K562 (cell line): Measurements from ENCODE around the gene LBR. TPM values are rescaled to one million over a fixed set of nuclear protein-coding genes. Genes with fewer than 3 reads are reported as not detected.

Source experiments
- ATAC-seq: fragments of 200-7000 bp; cut with Tn5 transposase; 3 replicates; pipeline ENCODE4 v1.9.1; 2020; ENCODE audit warnings: moderate library complexity
- BruUV-seq: library from RNA; stranded (reverse); fragments of 400-500 nt; replicated peaks from 2 replicates; lab custom pipeline; 2021; lab: Mats Ljungman, UMichigan
- CTCF ChIA-PET: fragments of 300-600 bp; formaldehyde crosslinking; extraction: SDS; loops from one replicate; lab custom pipeline; 2021; ENCODE audit warnings: low intra/inter-chr PET ratio; lab: Yijun Ruan, JAX
- POLR2A ChIA-PET: fragments of 300-600, 350-650 bp; sonication (Branson Sonifier 250); formaldehyde crosslinking; extraction: SDS; loops from one replicate; lab custom pipeline; 2021; ENCODE audit warnings: antibody characterized with exemption, inconsistent platforms; lab: Yijun Ruan, JAX
- DNase-seq, 4 experiments: peaks; one replicate each; pipeline versions ENCODE4 v3.0.0 to v3.0.0-alpha.2; 2011 to 2018; ENCODE audit warnings: low spot score in 3 of 4, mixed read lengths in 3 of 4; ENCODE audit errors: extremely low read depth in 1 of 4
- FAIRE-seq: peaks from 2 replicates; lab custom pipeline; 2011; peaks lifted over from hg19 to GRCh38; lab: Jason Lieb, UNC
- H2AFZ ChIP-seq: 2 replicates; pipeline ENCODE4 v1.6.0; 2011; ENCODE audit warnings: low read depth, low read length, control low read depth, inconsistent platforms
- H3K27ac ChIP-seq: fragments of 200-600 bp; 3 replicates; pipeline ENCODE4 v1.8.0; 2011; ENCODE audit warnings: low read depth, mild to moderate bottlenecking, control low read depth, inconsistent platforms, low read length, moderate library complexity, mixed read lengths; ENCODE audit errors: extremely low read depth
- H3K27me3 ChIP-seq, 2 experiments: fragments of 300-600 bp in 1 of 2; 2 replicates in 1 of 2; 3 replicates in 1 of 2; pipeline versions ENCODE4 v1.6.0 to v1.8.0; 2011; ENCODE audit warnings: inconsistent platforms in 2 of 2, low read length in 2 of 2, mild to moderate bottlenecking in 1 of 2, mixed read lengths in 1 of 2, moderate library complexity in 1 of 2; ENCODE audit not compliant: control insufficient read depth in 2 of 2, insufficient read depth in 2 of 2
- H3K36me3 ChIP-seq: fragments of 300-600 bp; 3 replicates; pipeline ENCODE4 v1.8.0; 2011; ENCODE audit warnings: mild to moderate bottlenecking, low read length, inconsistent platforms; ENCODE audit not compliant: control insufficient read depth, insufficient read depth
- H3K4me1 ChIP-seq, 2 experiments: fragments of 200-600 bp in 1 of 2; replicated peaks in 1 of 2; 2 replicates in 1 of 2; 3 replicates in 1 of 2; pipeline versions ENCODE4 v1.5.1 to v1.8.0; 2011; ENCODE audit warnings: inconsistent platforms in 2 of 2, low read length in 2 of 2, mild to moderate bottlenecking in 1 of 2, mixed read lengths in 1 of 2, moderate library complexity in 1 of 2; ENCODE audit not compliant: control insufficient read depth in 2 of 2, insufficient read depth in 2 of 2
- H3K4me2 ChIP-seq: 2 replicates; pipeline ENCODE4 v1.6.1; 2011; ENCODE audit warnings: low read length, control low read depth, inconsistent platforms, mixed read lengths; ENCODE audit not compliant: insufficient read depth
- H3K4me3 ChIP-seq: fragments of 200-600 bp; sonication (generic), shearing (Covaris generic); 2 replicates; pipeline ENCODE4 v1.5.1; 2016; ENCODE audit warnings: control low read depth, inconsistent platforms
- H3K79me2 ChIP-seq: fragments of 200-600 bp; 3 replicates; pipeline ENCODE4 v1.8.0; 2011; ENCODE audit warnings: low read length, inconsistent platforms; ENCODE audit not compliant: control insufficient read depth, insufficient read depth
- H3K9ac ChIP-seq, 2 experiments: 2 replicates each; pipeline versions ENCODE4 v1.6.0 to v1.6.1; 2011; ENCODE audit warnings: low read depth in 2 of 2, low read length in 2 of 2, control low read depth in 1 of 2, inconsistent platforms in 1 of 2, mild to moderate bottlenecking in 1 of 2, mixed read lengths in 1 of 2; ENCODE audit not compliant: insufficient read depth in 1 of 2
- H3K9me1 ChIP-seq: one replicate; pipeline ENCODE4 v1.6.0; 2011; ENCODE audit warnings: inconsistent platforms, mild to moderate bottlenecking, low read length, moderate library complexity; ENCODE audit not compliant: control insufficient read depth, insufficient read depth
- H3K9me3 ChIP-seq: replicated peaks from 2 replicates; pipeline ENCODE4 v1.5.1; 2011; ENCODE audit warnings: low read depth, low read length, inconsistent platforms; ENCODE audit not compliant: control insufficient read depth, insufficient read depth
- H4K20me1 ChIP-seq: replicated peaks from 2 replicates; pipeline ENCODE4 v1.6.1; 2011; ENCODE audit warnings: low read length, inconsistent platforms, mixed read lengths; ENCODE audit not compliant: control insufficient read depth, insufficient read depth
- ETS2 ChIP-seq: IDR thresholded peaks from 2 replicates; pipeline ENCODE4 v1.6.1; 2016; ENCODE audit warnings: borderline replicate concordance, missing genetic modification characterization, mild to moderate bottlenecking, moderate library complexity, missing compliant biosample characterization; ENCODE audit not compliant: poor library complexity, severe bottlenecking
- FOS ChIP-seq: IDR thresholded peaks from 3 replicates; pipeline ENCODE4 v1.6.1; 2011; ENCODE audit not compliant: insufficient read length; ENCODE audit errors: extremely low read depth
- KLF6 ChIP-seq: fragments of 250-450 bp; sonication (Bioruptor Pico); IDR thresholded peaks from 2 replicates; pipeline ENCODE4 v1.4.0; 2020; ENCODE audit warnings: mild to moderate bottlenecking, moderate library complexity, borderline replicate concordance
- NR0B1 ChIP-seq: fragments of 450-650 bp; IDR thresholded peaks from one replicate; pipeline ENCODE4 v1.6.1; 2018; ENCODE audit warnings: mild to moderate bottlenecking, moderate library complexity; ENCODE audit not compliant: partially characterized antibody
- PRPF4 ChIP-seq: fragments of 200-400 bp; formaldehyde crosslinking; IDR thresholded peaks from one replicate; pipeline ENCODE4 v1.6.1; 2017; ENCODE audit warnings: low read length, low read depth, mild to moderate bottlenecking; ENCODE audit not compliant: insufficient read depth, poor library complexity, severe bottlenecking
- RB1 ChIP-seq: fragments of 450-650 bp; IDR thresholded peaks from 2 replicates; pipeline ENCODE4 v1.6.1; 2017; ENCODE audit warnings: low read depth, mild to moderate bottlenecking
- SMARCA5 ChIP-seq: fragments of 450-650 bp; IDR thresholded peaks from 2 replicates; pipeline ENCODE4 v1.6.1; 2016
- STAT5A ChIP-seq: IDR thresholded peaks from 2 replicates; pipeline ENCODE4 v1.6.1; 2012; ENCODE audit warnings: low read length, inconsistent platforms, borderline replicate concordance
- ZNF121 ChIP-seq: sonication (generic); formaldehyde crosslinking; conservative IDR thresholded peaks from 2 replicates; pipeline ENCODE4 v1.8.0; 2022; ENCODE audit warnings: missing genetic modification reagents
- ZNF592 ChIP-seq: fragments of 450-650 bp; IDR thresholded peaks from 2 replicates; pipeline ENCODE4 v1.6.1; 2017; ENCODE audit warnings: antibody characterized with exemption, mild to moderate bottlenecking
- WGBS: fragments of 100-300 bp; shearing (Covaris generic); methylation state at CpG from one replicate; pipeline ENCODE4 v1.1.6; 2016; ENCODE audit warnings: low coverage, mixed read lengths; ENCODE audit not compliant: insufficient coverage; ENCODE audit errors: missing lambda C conversion rate; 5-methylcytosine and 5-hydroxymethylcytosine counted together
- in situ Hi-C: fragments of 300-500 bp; cut with MboI; formaldehyde crosslinking; loops from 4 replicates; pipeline ENCODE4 v1.15.0; 2018; ENCODE audit warnings: inconsistent platforms, mixed read lengths
- intact Hi-C: fragments of 100-400 bp; cut with micrococcal nuclease; formaldehyde crosslinking; loops from 2 replicates; pipeline ENCODE4 v1.14.2; 2022
- polyA plus RNA-seq, 8 experiments: library from polyadenylated mRNA; depleted of rRNA in 4 of 8; stranded (reverse) in 5 of 8; unstranded in 3 of 8; fragments of >200 nt; fragmentation: Nextera tagmentation in 2 of 8; fragmentation: Illumina TruSeq in 1 of 8; extraction: Ambion mirVana in 2 of 8; extraction: Trizol in 1 of 8; gene quantifications; 2 replicates each; pipeline versions ENCODE4 v1.2.1 to v1.2.3, GENCODE V29; 2011 to 2014; ENCODE audit warnings: inconsistent platforms in 1 of 8, missing spikeins in 1 of 8
- total RNA-seq, 7 experiments: library from RNA; depleted of rRNA in 6 of 7; stranded (reverse); fragments of >200 nt in 6 of 7; fragmentation: Illumina TruSeq in 2 of 7; extraction: Trizol in 2 of 7; gene quantifications; 2 replicates each; pipeline versions ENCODE4 v1.2.1 to v1.2.3, GENCODE V29; 2011 to 2021; ENCODE audit warnings: low replicate concordance in 1 of 7
- TF ChIP-seq, protein P1 (sequence below), 3 experiments: fragments of 200-800 bp in 1 of 3; sonication (Bioruptor generic) in 1 of 3; sonication (generic) in 1 of 3; formaldehyde crosslinking in 1 of 3; IDR thresholded peaks; 2 replicates each; pipeline versions ENCODE4 v1.6.1 to v1.8.0; 2016 to 2022; ENCODE audit warnings: mild to moderate bottlenecking in 2 of 3, missing compliant biosample characterization in 2 of 3, missing genetic modification characterization in 2 of 3, missing genetic modification reagents in 1 of 3

LBR gene
- total and polyA plus RNA-seq, 9 of the 15 experiments (the other 6 are each of a cell fraction or from before 2014, with no cell fraction given) = 102 to 229 (median 197) TPM

- DNase-seq (no peak), FAIRE-seq (no peak), ATAC-seq (no peak)
- Histone ChIP-seq H3K4me3 (no peak overlapping the region), H2AFZ (0 out of 2 replicates have a peak overlapping the region, but pooled peaks have one; percentile 11), H3K9me1 (no peaks in the 10 kb centered on the region), H4K20me1 (no peaks in the 10 kb centered on the region), H3K27ac (no peak overlapping the region), H3K27me3 (no peaks in the 10 kb centered on the region), H3K9ac (peak overlapping the region in 1 of 2 experiments; percentile 30; a peak in 1 of 4 replicates), H3K79me2 (no peaks in the 10 kb centered on the region), H3K4me2 (no peak overlapping the region), H3K36me3 (no peaks in the 10 kb centered on the region), H3K9me3 (no peaks in the 10 kb centered on the region), H3K4me1 (peaks cover 21 to 23% of the 10 kb centered on the region in 2 experiments)
- ChIA-PET CTCF (no interaction called here), POLR2A (interaction anchor here (0.6 to 1.2 kb wide), 3 partner anchors 21 to 105 kb away, joined by 3 to 4 read pairs (median 3); no protein-coding TSS in a partner anchor)
- BruUV-seq = no TSS peak
- WGBS = 53% methylated on average over 9 of the region's 9 CpGs
- TF ChIP-seq, protein P1, sequence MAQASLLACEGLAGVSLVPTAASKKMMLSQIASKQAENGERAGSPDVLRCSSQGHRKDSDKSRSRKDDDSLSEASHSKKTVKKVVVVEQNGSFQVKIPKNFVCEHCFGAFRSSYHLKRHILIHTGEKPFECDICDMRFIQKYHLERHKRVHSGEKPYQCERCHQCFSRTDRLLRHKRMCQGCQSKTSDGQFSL (CRISPR knock-in tag; IDR thresholded peaks at IDR 0.05) = no peak
- TF ChIP-seq, protein P1 (tag; IDR thresholded peaks at IDR 0.05) = no peak
- no peak for TF ChIP-seq FOS
- no peak for TF ChIP-seq ZNF121
- no peak for TF ChIP-seq ETS2 (tag)
- no peak for TF ChIP-seq KLF6
- no peak for TF ChIP-seq PRPF4
- no peak for TF ChIP-seq NR0B1
- no peak for TF ChIP-seq ZNF592
- TF ChIP-seq RB1 = no peak
- TF ChIP-seq SMARCA5 = no peak
- TF ChIP-seq STAT5A = no peak
- intact Hi-C loops = loop anchor here (5.0 kb wide), 1 partner anchor 859 kb away; the partner anchor contains the start of gene LIN9
- in situ Hi-C loops = no loop called here
Observed at GRCh38 chr1:225448146-225448805, 20.4 kb upstream of the LBR start.
